GM19328 (cell line): ENCODE data around the gene ASB4.
"Not testable (repeated sequence)": the region's sequence is repeated elsewhere in the genome, so short reads cannot be mapped to it uniquely, and the experiment has no call there.

ENCODE experiments used
- ATAC-seq: cut with Tn5 transposase; IDR thresholded peaks from one replicate; pipeline ENCODE4 v1.9.1; 2021; ENCODE audit warnings: mild to moderate bottlenecking, moderate library complexity; ENCODE audit not compliant: unreplicated experiment

The ASB4 gene

DNA sequence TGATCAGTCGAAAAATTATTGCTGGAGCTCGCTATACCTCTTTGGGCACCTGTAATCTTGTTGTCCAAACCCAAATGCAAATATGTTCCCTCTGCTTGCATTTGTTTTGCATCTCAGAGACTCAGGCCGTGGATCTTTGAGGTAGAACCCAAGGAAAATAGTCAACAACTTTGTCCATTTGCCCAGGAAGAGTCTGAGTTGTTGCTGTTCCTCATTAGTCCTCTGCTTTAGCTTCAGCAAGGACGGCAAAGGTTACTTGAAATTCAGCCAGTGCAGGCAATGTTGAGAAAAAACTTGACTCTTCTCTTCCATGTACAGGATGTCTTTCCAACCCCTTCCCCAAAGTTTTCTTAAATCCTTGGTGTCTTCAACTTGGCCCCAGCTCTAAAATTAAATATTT lies 64.8 kb downstream of the ASB4 start:
- no peak for ATAC-seq

DNA sequence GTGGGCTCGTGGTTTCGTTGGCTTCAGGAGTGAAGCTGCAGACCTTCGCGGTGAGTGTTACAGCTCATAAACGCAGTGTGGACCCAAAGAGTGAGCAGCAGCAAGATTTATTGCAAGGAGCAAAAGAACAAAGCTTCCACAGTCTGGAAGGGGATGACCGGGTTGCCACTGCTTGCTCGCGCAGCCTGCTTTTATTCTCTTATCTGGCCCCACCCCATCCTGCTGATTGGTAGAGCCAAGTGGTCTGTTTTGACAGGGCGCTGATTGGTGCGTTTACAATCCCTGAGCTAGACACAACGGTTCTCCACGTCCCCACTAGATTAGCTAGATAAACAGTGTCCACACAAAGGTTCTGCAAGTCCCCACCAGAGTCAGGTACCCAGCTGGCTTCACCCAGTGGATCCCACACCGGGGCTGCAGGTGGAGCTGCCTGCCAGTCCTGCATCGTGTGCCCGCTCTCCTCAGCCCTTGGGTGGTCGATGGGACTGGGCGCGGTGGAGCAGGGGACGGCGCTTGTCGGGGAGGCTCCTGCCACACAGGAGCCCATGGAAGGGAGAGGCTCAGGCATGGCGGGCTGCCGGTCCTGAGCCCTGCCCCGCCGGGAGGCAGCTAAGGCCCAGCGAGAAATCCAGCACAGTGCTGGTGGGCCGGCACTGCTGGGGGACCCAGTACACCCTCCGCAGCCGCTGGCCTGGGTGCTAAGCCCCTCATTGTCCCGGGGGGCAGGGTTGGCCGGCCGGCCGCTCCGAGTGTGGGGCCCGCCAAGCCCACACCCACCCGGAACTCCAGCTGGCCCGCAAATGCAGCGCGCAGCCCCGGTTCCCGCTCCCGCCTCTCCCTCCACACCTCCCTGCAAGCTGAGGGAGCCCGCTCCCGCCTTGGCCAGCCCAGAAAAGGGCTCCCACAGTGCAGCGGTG lies 66.5 kb downstream of the ASB4 start:
- not testable (repeated sequence) for ATAC-seq

DNA sequence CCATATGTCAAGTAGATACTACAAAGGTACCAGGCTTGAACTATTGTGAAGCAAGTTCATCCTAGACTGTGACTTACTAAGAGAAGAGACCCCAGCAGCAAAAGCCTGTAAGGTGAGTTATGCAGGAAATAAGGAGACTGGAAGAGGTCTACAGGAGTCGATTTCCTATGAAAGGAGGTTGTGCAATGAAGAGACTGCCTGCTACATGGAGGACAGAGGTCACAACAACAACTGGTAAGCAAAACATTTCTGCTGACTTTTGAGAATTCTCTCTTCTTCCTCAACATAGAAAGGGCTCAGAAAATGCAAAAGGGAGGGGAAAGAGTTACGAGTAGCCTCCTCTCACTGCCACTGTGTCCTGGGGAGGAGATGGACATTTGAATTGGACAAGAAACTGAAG lies 68.2 kb downstream of the ASB4 start:
- no peak for ATAC-seq

DNA sequence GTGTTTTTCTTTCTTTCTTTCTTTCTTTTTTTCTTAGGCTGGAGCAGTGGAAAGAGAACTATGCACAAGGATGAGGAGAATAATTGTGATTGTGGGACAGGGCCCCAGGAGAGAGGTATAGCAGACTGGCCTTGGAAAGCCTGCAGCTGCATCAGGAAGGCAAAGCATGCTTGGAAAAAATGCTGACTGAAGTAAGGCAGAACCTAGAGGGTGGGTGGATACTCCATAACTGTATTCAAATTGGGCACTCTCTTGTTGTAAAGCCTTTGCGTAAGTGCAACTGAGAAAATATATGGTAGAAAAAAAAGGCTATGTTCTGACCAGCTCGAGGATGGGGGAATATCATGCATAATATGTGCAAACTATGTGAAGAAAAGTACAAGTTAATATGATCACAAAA lies 71.0 kb downstream of the ASB4 start:
- ATAC-seq = no peak

DNA sequence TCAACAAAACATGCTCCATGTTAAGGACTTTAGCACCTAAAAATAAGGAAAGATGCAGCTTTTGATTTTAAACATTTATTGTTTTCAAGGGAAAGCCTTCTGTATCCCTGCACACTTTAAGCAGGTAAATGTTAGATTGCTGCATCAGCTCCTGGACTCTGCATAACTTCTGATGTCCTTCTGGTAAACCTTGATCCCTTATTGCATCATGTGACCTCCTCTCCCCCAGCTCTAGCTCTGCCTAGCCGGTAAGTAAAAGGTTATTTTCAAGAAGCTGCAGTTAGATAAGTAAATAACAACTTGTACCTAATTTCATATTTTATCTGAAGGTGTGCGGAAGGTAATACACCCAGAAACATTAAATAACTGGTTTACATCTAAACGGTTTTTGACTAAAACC lies 73.1 kb downstream of the ASB4 start:
- no peak for ATAC-seq

DNA sequence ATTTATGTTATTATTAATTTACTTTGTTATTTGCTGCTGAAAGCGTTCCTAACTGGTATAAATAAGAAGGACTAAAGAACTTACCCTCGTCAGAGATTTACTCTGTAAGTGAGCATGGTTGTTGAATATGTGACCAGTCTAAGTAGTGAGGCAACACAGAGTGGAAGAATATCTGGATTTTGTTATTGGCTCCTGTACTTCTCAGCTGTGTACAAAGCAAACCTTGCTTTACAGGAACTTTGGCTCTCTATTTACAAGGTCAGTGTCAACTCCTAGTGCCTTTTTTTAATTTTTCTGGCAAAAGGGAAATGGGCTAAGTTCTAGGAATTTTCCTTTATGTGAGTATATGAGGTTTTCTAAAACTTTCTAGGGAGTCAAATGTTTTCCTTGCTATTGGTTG lies 74.9 kb downstream of the ASB4 start:
- ATAC-seq = no peak

DNA sequence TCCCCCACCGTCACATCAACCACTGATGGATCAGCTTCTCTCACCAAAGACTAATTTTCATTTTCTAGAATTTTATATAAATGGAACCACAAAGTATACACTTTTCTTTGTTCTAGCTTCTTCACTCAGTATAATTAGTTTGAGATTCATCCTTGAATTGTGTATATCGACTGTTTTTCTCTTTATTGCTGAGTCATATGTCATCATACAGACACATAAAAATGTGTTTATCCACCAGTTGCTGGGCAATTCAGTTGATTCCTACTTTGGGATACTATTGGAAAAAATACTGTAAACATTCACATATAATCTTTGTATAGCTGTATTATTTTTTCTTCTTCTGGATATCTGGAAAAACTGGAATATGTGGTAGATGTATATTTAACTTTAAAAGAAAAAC lies 84.0 kb downstream of the ASB4 start:
- no peak for ATAC-seq

DNA sequence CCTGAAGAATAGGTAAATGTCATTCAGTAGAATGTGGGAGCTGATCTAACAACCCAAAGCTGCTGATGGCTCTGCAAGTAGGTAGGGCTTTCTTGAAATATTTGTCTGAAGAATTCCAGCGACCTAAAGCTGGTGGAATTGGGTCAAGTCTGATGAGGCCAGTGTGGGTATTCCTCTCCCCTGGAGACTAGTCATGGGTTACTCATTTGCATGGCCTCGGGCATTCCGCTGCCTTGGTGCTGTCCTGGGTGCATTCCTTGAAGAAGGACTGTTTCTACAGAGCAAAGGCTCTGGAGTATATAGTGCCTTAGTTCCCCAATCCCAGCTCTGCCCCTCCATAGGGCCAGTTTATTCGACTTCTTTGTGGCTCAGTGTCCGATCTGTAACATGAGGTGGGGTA lies 91.4 kb downstream of the ASB4 start:
- ATAC-seq = no peak

DNA sequence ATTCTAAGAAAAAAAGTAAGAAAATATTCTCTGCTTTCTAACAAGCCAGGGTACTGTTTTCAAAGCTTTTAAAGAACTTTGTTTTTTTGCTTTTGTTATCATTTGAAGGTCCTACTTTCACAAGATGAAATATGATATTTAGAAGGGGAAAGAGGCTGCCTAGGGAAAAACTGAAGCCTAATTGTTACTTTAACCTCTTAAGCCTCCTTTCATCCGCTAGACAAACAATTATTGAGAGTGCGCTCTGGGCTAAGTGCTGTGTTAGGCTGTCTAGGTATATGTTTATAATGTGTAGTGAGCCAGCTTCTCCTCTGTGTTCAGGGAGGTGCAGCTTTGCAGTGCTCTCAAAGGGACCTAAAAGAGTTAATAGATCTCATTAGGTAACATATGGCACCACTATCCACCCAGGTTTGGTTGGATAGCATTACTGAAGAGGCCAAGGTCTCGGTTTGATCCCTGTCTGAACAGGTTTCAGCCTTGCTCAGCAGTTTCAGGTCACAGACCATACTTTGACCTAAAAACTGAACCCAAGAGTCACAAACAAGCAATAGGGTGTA lies 92.6 kb downstream of the ASB4 start:
- no peak for ATAC-seq

DNA sequence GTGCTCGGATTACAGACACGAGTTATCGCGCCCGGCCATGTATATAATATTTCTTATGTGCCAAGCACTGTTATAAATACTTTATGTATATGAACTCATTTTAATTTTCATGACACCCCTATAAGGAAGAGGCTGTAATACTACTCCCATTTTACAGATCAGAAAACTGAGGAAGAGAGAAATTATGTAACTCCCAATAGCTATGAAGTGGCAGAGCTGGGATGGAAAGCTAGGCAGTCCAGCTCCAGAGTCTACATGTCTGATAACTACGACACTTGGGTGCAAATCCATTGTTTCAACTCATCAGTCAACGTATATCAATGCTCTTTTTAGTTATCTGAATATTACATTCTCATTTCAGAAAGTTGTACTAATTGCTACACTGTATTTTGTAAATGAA lies 93.6 kb downstream of the ASB4 start:
- ATAC-seq = no peak

DNA sequence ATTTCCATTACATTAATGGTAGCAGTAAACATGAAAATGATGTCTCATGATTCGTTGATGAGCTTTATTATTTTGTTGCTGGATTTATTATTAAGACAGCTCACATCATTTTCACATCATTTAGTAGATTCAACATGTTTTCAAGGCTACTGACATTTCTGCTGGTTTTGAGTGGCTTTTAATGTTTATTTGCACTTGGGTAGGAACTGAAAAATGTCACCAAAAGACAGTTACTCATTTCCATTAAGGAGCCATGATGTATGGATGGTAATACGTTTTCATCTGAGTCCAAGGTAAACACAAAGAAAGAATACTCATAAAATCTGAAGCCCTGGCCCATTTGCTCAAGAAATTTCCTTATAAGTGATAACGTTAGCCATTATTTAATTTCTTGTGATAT lies 95.7 kb downstream of the ASB4 start:
- no peak for ATAC-seq

DNA sequence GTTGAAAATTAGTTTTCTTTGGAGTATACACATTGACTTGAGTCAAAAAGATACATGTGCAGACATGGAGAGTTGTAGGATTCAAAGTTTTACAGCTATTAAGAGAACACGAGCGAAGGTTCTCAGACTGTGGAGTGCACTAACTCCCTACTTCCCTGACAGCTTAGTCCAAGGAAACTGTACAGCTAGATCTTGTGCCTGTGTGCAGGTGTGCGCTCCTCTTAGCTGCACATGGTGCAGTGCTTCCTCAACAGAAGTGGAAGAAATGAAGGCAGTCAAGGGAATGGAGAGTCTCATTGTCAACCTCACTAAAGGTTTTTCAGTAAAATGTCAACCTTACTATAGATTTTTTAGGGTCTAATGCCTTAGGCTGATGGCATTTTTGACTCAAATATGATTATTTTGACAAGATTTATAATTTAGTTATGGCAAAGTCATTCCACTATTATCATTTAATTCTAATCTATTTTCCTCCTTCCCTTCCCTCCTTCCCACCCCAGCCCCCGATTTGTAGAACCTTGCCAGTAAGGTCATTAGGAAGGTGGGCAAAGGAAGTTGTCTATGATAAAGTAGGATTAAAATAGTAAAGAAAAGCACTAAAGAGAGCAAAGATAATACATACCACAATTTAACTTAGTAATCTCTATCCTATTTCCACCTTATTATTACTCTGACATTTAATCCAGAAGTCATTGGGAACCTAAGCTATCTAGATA lies 97.0 kb downstream of the ASB4 start:
- ATAC-seq = no peak

DNA sequence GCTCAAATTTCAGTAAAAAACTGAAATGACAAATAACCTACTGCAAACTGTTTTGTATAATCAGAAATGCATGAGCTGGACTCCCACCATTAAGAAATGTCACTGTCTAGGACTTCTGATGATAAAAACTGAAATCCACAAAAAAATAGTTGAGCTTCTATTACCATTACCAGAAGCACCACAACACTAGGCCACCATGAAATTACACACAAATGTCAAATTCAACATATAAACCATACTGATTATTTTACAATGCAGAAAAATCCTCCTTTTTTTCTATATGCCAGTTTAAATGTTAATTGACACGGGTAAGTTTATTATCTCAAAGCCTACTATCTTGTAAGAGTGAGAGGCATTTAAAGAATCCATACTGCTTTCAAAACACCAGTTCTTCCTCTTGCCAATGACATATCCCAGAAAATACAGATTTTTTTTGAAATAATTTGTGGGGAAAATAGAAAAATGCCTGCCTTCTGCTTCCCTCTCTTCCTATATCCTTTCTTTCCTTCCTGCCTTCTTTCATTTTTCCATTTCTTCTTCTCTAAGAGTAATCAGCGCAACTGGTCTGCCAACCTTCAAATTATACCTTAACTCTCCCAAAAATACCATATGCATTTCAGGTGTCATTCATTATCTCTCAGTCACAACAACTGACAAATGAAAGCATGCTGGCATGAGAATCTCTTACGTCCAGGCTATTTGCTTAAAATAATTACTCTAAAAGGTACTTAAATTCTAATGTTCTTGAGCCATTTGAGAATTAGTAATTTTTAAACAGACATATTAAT lies 98.3 kb downstream of the ASB4 start:
- no peak for ATAC-seq

DNA sequence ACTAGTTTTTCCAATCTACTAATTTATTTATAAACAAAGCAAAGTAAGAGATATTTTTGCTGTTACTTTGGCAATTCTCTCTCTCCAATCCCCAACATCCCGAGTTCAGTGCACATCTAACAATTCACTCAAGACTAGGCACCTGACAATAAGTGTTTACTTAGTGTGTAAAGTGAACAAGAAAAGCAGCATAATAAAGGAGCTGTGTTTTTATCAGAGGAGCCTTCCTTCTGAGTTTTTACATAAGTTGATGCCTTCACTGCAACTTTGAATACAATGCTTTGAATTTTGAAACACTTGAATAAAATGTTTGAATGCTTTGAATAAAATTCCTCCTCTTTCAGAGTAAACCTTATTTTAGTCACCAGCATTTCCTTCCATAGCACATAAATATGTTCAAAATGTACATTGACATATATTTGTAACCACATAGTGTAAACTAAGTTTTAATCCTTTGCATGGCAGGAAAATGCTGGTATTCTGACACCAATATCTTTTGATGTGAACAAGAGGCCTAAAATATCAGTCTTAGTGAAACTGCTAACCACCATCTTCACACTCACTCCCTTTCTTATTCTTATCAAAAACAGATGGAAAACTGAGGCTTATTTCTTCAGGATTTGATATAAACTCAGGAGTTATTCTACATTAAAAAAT lies 99.2 kb downstream of the ASB4 start:
- no peak for ATAC-seq

DNA sequence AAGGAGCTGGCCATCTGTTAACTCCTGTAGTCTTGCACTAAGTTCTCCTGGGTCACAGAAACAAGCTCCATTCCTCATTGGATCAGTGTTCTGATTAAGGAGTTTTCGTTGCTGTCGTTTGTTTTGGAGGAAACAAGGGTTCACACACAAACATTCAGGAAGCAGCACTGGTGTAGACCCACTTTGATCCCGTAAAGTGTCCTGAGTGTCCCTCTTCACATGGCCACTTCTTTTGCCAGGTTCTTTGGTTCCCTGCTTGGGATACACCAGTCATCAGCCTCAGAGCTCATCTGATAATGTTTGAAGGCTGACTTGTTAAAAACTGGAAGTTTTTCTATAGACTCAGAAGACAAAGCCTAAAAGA lies 99.7 kb downstream of the ASB4 start:
- ATAC-seq = no peak

DNA sequence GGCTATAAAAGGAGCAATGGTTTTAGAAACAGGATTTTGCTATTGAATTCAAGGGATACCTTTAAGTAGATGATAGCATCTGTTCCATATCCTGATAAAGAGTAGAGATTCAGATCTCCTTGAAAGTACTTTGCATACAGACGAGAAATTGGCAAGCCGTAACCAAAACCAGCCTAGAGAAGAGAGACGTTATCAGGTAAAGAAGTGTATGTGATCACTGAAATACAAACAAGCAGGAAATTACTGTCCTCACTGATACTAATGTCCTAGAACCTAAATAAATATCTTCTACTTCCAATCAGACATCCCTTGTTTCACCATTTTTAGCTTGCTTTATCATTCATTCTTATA lies 101.2 kb downstream of the ASB4 start:
- ATAC-seq = no peak

DNA sequence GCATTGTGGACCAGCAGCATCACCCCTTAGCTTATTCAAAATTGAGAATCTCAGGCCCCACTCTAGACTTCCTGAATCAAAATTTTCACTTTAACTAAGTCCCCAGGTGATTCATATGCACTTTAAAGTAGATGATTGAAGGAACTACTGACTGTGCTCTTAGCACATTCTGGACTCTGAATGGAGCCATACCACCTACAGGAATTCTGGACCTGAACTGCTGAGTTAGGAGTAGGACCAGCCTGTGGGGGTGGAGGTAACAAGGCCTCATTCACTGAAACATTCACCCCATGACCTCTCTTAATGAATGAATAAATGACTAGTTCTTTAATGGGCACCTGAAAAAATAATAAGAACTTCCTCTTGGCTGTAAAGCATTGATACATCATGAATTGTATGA lies 103.3 kb downstream of the ASB4 start:
- no peak for ATAC-seq

DNA sequence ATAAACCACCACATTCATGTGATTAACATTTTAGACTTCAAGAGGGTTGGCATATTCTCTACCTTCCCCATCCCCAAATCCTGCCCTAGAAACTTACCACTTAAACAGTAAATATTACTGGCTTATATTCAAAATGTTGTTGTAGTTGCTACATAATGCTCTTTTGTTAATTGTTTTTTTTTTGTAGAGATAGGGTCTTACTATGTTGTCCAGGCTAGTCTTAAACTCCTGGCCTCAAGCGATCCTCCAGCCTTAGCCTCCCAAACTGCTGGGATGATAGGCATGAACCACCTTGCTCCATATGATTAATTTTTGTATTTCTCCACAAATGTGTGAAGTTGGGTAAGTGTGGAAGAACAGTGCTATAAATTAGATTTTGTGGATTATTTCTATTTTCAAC lies 104.0 kb downstream of the ASB4 start:
- no peak for ATAC-seq
